ENCODE measurements around the gene HIPK2. TPM values are rescaled to one million over a fixed set of nuclear protein-coding genes. Genes with fewer than 3 reads are reported as not detected.
A peak's percentile ranks its signal among the peaks of the same experiment; 100 is the strongest.

The HIPK2 gene
- total and polyA plus RNA-seq, 3 experiments from 2014 or later: 1.7 to 22.7 (median 21.2) TPM

GRCh38 chr7:139655305-139655704, 122.5 kb downstream of the HIPK2 start:
- Histone ChIP-seq H3K36me3 (ENCODE audit: insufficient read depth, low read length) (no peaks in the 10 kb centered on the region), H3K4me3 (ENCODE audit: low read length) (no peak overlapping the region), H3K9me3 (ENCODE audit: low read length) (no peaks in the 10 kb centered on the region), H3K27ac (ENCODE audit: low read depth, low read length) (no peak overlapping the region), H3K4me1 (ENCODE audit: insufficient read depth, low read length) (peaks cover 2% of the 10 kb centered on the region), H3K27me3 (ENCODE audit: insufficient read depth, low read length, poor library complexity, severe bottlenecking) (no peaks in the 10 kb centered on the region)
- H3K27ac Mint-ChIP-seq: no peak overlapping the region
- CTCF ChIA-PET: interaction anchor here (1.1 kb wide), 2 partner anchors 8 to 9 kb away, joined by 3 to 8 read pairs; no protein-coding TSS in a partner anchor
- peaks cover 0 to 2% of the 10 kb centered on the region in 2 donors for H3K27me3 Mint-ChIP-seq
- H3K9me3 Mint-ChIP-seq: no peaks in the 10 kb centered on the region
- DNase-seq: no peak
- H3K4me3 Mint-ChIP-seq: peak overlapping the region in 1 of 7 donors; percentile 41
- POLR2A ChIA-PET: interaction anchor here (0.9 kb wide), 1 partner anchor 37 kb away, joined by 3 read pairs; no protein-coding TSS in a partner anchor
- peaks cover 0 to 4% (median 2%) of the 10 kb centered on the region in 3 donors for H3K36me3 Mint-ChIP-seq
- H3K4me1 Mint-ChIP-seq: peaks cover 2 to 11% (median 3%) of the 10 kb centered on the region in 3 donors

- DNase-seq: no peak
Measured at GRCh38 chr7:139654276-139655181, 123.3 kb downstream of the HIPK2 start.

GRCh38 chr7:139651914-139652313, 125.9 kb downstream of the HIPK2 start:
- Histone ChIP-seq H3K4me3 (ENCODE audit: low read length) (no peak overlapping the region), H3K27ac (ENCODE audit: low read depth, low read length) (no peak overlapping the region), H3K36me3 (ENCODE audit: insufficient read depth, low read length) (no peaks in the 10 kb centered on the region), H3K9me3 (ENCODE audit: low read length) (no peaks in the 10 kb centered on the region), H3K27me3 (ENCODE audit: insufficient read depth, low read length, poor library complexity, severe bottlenecking) (no peaks in the 10 kb centered on the region), H3K4me1 (ENCODE audit: insufficient read depth, low read length) (peaks cover 29% of the 10 kb centered on the region)
- ChIA-PET POLR2A (no interaction called here), CTCF (interaction anchor here (1.4 kb wide), 1 partner anchor 20 kb away, joined by 3 read pairs; no protein-coding TSS in a partner anchor)
- peaks cover 0 to 2% of the 10 kb centered on the region in 2 donors for H3K27me3 Mint-ChIP-seq
- no peaks in the 10 kb centered on the region for H3K9me3 Mint-ChIP-seq
- H3K27ac Mint-ChIP-seq: no peak overlapping the region
- peaks cover 21 to 35% (median 25%) of the 10 kb centered on the region in 3 donors for H3K4me1 Mint-ChIP-seq
- no peak for DNase-seq
- H3K4me3 Mint-ChIP-seq: no peak overlapping the region
- peaks cover 0 to 4% (median 2%) of the 10 kb centered on the region in 3 donors for H3K36me3 Mint-ChIP-seq

More at GRCh38 chr7:139654276-139655181, 123.3 kb downstream of the HIPK2 start:
- Histone ChIP-seq H3K27me3 (ENCODE audit: insufficient read depth, low read length, poor library complexity, severe bottlenecking) (no peaks in the 10 kb centered on the region), H3K36me3 (ENCODE audit: insufficient read depth, low read length) (no peaks in the 10 kb centered on the region), H3K4me1 (ENCODE audit: insufficient read depth, low read length) (peaks cover 3% of the 10 kb centered on the region), H3K4me3 (ENCODE audit: low read length) (no peak overlapping the region), H3K27ac (ENCODE audit: low read depth, low read length) (no peak overlapping the region), H3K9me3 (ENCODE audit: low read length) (no peaks in the 10 kb centered on the region)
- CTCF ChIA-PET: interaction anchor here (1.1 kb wide), 2 partner anchors 8 kb away, joined by 3 to 8 read pairs; no protein-coding TSS in a partner anchor
- H3K27me3 Mint-ChIP-seq: peaks cover 0 to 2% of the 10 kb centered on the region in 2 donors
- POLR2A ChIA-PET: interaction anchor here (0.9 kb wide), 1 partner anchor 38 kb away, joined by 3 read pairs; no protein-coding TSS in a partner anchor
- no peak overlapping the region for H3K4me3 Mint-ChIP-seq
- H3K4me1 Mint-ChIP-seq: peaks cover 2 to 14% (median 3%) of the 10 kb centered on the region in 3 donors
- H3K9me3 Mint-ChIP-seq: no peaks in the 10 kb centered on the region
- peaks cover 0 to 4% (median 2%) of the 10 kb centered on the region in 3 donors for H3K36me3 Mint-ChIP-seq
- no peak overlapping the region for H3K27ac Mint-ChIP-seq

GRCh38 chr7:139651308-139651707, 126.5 kb downstream of the HIPK2 start:
- Mint-ChIP-seq H3K4me1 (peaks cover 22 to 41% (median 25%) of the 10 kb centered on the region in 3 donors), H3K27ac (peak overlapping the region in 2 of 8 donors; percentile 35 to 74), H3K9me3 (no peaks in the 10 kb centered on the region), H3K4me3 (no peak overlapping the region), H3K36me3 (peaks cover 0 to 2% (median 2%) of the 10 kb centered on the region in 3 donors), H3K27me3 (peaks cover 0 to 2% of the 10 kb centered on the region in 2 donors)
- no peak overlapping the region for H3K4me3 ChIP-seq (ENCODE audit: low read length)
- ChIA-PET POLR2A (no interaction called here), CTCF (interaction anchor here (0.8 to 1.4 kb wide), 2 partner anchors 21 to 352 kb away, joined by 3 read pairs; no protein-coding TSS in a partner anchor)
- DNase-seq: no peak
- no peaks in the 10 kb centered on the region for H3K27me3 ChIP-seq (ENCODE audit: insufficient read depth, low read length, poor library complexity, severe bottlenecking)
- no peaks in the 10 kb centered on the region for H3K36me3 ChIP-seq (ENCODE audit: insufficient read depth, low read length)
- H3K27ac ChIP-seq (ENCODE audit: low read depth, low read length): no peak overlapping the region
- peaks cover 35% of the 10 kb centered on the region for H3K4me1 ChIP-seq (ENCODE audit: insufficient read depth, low read length)
- no peaks in the 10 kb centered on the region for H3K9me3 ChIP-seq (ENCODE audit: low read length)

- H3K4me1 ChIP-seq (ENCODE audit: insufficient read depth, low read length): peaks cover 42% of the 10 kb centered on the region
- ChIA-PET POLR2A (no interaction called here), CTCF (interaction anchor here (0.8 to 1.4 kb wide), 2 partner anchors 22 to 353 kb away, joined by 3 read pairs; no protein-coding TSS in a partner anchor)
- no peak overlapping the region for H3K4me3 ChIP-seq (ENCODE audit: low read length)
- no peaks in the 10 kb centered on the region for H3K27me3 ChIP-seq (ENCODE audit: insufficient read depth, low read length, poor library complexity, severe bottlenecking)
- no peaks in the 10 kb centered on the region for H3K9me3 Mint-ChIP-seq
- peak overlapping the region in 2 of 8 donors; percentile 30 to 43 for H3K27ac Mint-ChIP-seq
- H3K4me1 Mint-ChIP-seq: peaks cover 25 to 46% (median 29%) of the 10 kb centered on the region in 3 donors
- no peaks in the 10 kb centered on the region for H3K9me3 ChIP-seq (ENCODE audit: low read length)
- H3K27me3 Mint-ChIP-seq: no peaks in the 10 kb centered on the region
- H3K27ac ChIP-seq (ENCODE audit: low read depth, low read length): no peak overlapping the region
- no peak overlapping the region for H3K4me3 Mint-ChIP-seq
- H3K36me3 Mint-ChIP-seq: peaks cover 0 to 2% (median 2%) of the 10 kb centered on the region in 3 donors
- H3K36me3 ChIP-seq (ENCODE audit: insufficient read depth, low read length): no peaks in the 10 kb centered on the region
- DNase-seq: no peak
Measured at GRCh38 chr7:139650429-139651100, 127.2 kb downstream of the HIPK2 start.

GRCh38 chr7:139648941-139649425, 128.8 kb downstream of the HIPK2 start:
- peak overlapping the region in 2 of 7 donors; percentile 35 to 41 for H3K4me3 Mint-ChIP-seq

GRCh38 chr7:139648391-139648861, 129.4 kb downstream of the HIPK2 start:
- POLR2A ChIA-PET: no interaction called here
- H3K27ac Mint-ChIP-seq: peak overlapping the region in 7 of 8 donors; percentile 18 to 90 (median 30)
- H3K4me3 Mint-ChIP-seq: peak overlapping the region in 3 of 7 donors; percentile 35 to 46 (median 41)
- H3K4me3 ChIP-seq (ENCODE audit: low read length): no peak overlapping the region
- peaks cover 60% of the 10 kb centered on the region for H3K4me1 ChIP-seq (ENCODE audit: insufficient read depth, low read length)
- H3K4me1 Mint-ChIP-seq: peaks cover 27 to 44% (median 29%) of the 10 kb centered on the region in 3 donors
- no peak overlapping the region for H3K27ac ChIP-seq (ENCODE audit: low read depth, low read length)
- CTCF ChIA-PET: interaction anchor here (2.1 to 3.7 kb wide), 2 partner anchors 354 to 676 kb away, joined by 5 to 31 read pairs; no protein-coding TSS in a partner anchor
- H3K9me3 Mint-ChIP-seq: no peaks in the 10 kb centered on the region
- no peaks in the 10 kb centered on the region for H3K27me3 Mint-ChIP-seq
- no peaks in the 10 kb centered on the region for H3K36me3 ChIP-seq (ENCODE audit: insufficient read depth, low read length)
- H3K36me3 Mint-ChIP-seq: peaks cover 0 to 9% (median 7%) of the 10 kb centered on the region in 3 donors
- no peaks in the 10 kb centered on the region for H3K27me3 ChIP-seq (ENCODE audit: insufficient read depth, low read length, poor library complexity, severe bottlenecking)
- DNase-seq: no peak
- no peaks in the 10 kb centered on the region for H3K9me3 ChIP-seq (ENCODE audit: low read length)

More at GRCh38 chr7:139648941-139649425, 128.8 kb downstream of the HIPK2 start:
- H3K4me1 ChIP-seq (ENCODE audit: insufficient read depth, low read length): peaks cover 54% of the 10 kb centered on the region
- no peak overlapping the region for H3K4me3 ChIP-seq (ENCODE audit: low read length)
- peaks cover 25 to 44% (median 29%) of the 10 kb centered on the region in 3 donors for H3K4me1 Mint-ChIP-seq
- H3K9me3 Mint-ChIP-seq: no peaks in the 10 kb centered on the region
- peak overlapping the region in 7 of 8 donors; percentile 18 to 91 (median 31) for H3K27ac Mint-ChIP-seq
- H3K27me3 ChIP-seq (ENCODE audit: insufficient read depth, low read length, poor library complexity, severe bottlenecking): no peaks in the 10 kb centered on the region
- no peaks in the 10 kb centered on the region for H3K36me3 ChIP-seq (ENCODE audit: insufficient read depth, low read length)
- no peaks in the 10 kb centered on the region for H3K27me3 Mint-ChIP-seq
- CTCF ChIA-PET: no interaction called here
- no peaks in the 10 kb centered on the region for H3K9me3 ChIP-seq (ENCODE audit: low read length)
- peak in 1 of 5 donors; percentile 28 for DNase-seq
- POLR2A ChIA-PET: no interaction called here
- H3K36me3 Mint-ChIP-seq: peaks cover 0 to 7% (median 5%) of the 10 kb centered on the region in 3 donors
- no peak overlapping the region for H3K27ac ChIP-seq (ENCODE audit: low read depth, low read length)
